Renal cortical epithelial cell (primary cell): ENCODE results near the gene UBE3C. TPM values are rescaled to one million over a fixed set of nuclear protein-coding genes. Genes with fewer than 3 reads are reported as not detected.
"Not testable (repeated sequence)": the region's sequence is repeated elsewhere in the genome, so short reads cannot be mapped to it uniquely, and the experiment has no call there.

Experiments used
- DNase-seq: peaks from one replicate; pipeline ENCODE4 v3.0.0-alpha.2; 2011; ENCODE audit warnings: low read depth
- total RNA-seq: library from RNA; depleted of rRNA; stranded (reverse); fragments of >200 nt; gene quantifications from 2 replicates; pipeline ENCODE4 v1.2.3, GENCODE V29; 2014

UBE3C gene
- total RNA-seq, 1 donor from 2014 or later, result 102 TPM

DNA sequence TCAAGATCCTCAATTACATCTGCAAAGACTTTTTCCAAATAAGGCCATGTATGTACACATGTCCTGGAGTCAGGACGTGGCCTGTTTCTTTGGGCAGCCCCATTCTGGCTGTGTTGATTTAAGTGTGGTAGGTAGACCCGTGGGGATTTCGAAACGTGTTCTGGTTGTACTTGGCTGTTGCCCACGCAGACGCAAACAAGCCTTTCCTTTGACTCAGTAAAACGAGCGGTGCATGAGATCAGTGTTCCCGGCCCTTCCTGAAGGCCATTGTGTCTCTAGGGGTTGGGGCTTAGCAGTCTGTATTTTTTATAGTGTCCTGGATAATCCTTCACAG is 133.2 kb downstream of the UBE3C start:
- peak; percentile 95 for DNase-seq

DNA sequence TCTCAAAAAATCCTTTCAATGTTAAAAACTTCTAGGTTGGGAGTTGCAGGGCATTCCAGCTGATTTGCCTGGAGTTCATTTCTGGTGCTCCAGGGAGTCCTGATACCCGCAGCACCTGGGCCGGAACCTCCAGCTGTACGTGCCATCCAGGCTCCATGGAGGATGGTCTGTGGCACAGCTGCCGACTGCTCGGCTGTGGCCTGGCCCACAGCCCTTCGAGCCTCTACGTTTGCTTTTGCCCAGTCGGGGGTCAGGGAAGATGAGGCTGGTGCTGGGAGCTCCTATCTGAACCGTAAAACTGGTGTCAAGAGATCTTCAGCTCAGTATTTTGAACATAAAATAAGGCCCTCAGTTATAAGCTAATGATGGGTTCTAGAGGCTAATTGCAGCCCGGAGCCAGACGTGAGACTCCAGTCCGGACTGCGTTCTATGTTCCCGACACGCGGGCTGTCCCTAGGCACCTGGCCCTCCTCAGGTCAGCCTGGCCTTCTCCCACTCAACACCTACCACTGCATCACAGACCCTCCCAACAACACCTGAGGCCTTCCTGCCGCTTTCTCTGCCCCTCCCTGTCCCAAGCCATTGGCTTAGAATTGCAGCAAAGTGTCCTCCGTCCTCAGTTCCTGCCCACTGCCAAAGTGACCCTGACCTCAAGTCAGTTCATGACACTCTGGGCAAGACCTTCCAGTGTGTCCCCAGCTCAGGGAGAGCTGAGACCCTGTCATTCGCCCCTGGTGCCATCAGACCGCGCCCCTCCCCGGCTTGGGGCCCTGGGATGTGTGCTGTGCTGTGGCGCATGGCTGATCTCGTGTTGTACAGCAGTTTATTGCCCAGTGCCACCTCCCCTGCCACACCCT is 133.9 kb downstream of the UBE3C start:
- DNase-seq, result no peak

DNA sequence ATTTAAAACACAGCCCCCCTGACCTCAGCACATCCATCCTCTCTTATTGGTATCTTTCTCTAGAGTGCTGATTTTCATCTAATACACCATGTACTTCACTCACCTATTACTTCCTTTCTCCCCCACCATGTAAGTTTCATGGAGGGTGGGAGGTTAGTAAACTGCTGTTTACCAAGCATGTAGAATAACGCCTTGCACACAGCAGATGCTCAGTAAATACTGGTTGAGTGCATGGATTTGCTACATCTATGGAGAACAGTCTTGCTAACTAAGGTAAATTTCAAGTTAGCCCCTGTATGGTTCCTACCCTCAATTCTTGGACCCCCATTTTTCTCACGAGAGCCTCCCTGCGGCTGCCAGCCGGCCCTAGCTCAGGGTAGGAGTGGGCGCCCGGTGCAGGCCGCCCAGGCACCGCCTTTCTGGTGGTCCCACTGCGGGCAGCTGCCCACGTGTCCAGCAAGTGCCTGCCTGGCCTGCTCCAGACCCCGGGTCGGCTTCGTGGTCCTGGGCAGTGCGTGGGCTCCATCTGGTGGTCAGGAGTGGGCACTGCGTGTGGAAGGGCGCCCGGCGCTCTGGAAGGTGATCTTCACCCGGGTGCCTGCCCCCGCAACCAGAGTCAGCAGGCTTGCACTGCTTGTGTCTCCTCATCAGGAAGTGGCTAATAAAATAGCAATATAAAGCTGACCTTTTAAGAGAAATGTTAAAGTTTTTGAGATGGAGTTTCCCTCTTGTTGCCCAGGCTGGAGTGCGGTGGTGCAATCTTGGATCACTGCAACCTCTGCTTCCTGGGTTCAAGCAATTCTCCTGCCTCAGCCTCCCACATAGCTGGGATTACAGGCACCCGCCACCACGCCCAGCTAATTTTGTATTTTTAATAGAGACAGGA is 134.7 kb downstream of the UBE3C start:
- peak; percentile 65 for DNase-seq

DNA sequence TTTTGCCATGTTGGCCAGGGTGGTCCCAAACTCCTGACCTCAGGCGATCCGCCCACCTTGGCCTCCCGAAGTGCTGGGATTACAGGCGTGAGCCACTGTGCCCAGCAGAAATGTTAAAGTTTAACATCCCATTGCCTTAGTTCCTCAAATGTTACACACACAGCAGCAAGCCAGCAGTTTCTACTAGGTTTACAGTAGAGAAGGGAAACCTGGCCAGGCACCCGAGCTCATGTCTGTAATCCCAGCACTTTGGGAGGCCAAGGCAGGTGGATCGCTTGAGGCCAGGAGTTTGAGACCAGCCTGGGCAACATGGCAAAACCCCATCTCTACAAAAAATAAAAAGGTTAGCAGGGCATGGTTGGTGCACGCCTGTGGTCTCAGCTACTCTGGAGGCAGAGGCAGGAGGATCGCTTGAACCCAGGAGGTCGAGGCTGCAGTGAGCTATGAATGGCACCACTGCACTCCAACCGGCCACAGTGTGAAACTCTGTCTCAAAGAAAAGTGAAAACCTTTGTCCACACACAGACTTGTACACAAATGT is 135.4 kb downstream of the UBE3C start:
- DNase-seq, result peak; percentile 14

DNA sequence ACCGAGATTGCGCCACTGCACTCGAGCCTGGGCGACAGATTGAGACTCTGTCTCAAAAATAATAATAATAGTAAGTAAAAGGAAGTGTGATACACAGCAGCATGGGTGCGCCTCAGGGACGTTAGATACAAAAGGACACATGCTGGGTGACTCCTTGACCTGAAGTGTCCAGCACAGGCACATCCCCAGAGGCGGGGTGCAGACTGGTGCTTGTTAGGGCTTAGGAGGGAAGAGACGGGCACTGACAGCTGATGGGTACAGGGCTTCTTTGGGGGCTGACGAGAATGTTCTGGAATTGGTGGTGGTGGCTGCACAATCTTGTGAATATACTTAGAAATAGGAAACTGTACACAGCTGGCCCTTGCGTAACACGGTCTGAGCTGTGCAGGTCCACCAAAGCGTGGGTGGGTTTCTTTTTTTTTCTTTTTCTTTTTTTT is 136.3 kb downstream of the UBE3C start:
- DNase-seq, result no peak

DNA sequence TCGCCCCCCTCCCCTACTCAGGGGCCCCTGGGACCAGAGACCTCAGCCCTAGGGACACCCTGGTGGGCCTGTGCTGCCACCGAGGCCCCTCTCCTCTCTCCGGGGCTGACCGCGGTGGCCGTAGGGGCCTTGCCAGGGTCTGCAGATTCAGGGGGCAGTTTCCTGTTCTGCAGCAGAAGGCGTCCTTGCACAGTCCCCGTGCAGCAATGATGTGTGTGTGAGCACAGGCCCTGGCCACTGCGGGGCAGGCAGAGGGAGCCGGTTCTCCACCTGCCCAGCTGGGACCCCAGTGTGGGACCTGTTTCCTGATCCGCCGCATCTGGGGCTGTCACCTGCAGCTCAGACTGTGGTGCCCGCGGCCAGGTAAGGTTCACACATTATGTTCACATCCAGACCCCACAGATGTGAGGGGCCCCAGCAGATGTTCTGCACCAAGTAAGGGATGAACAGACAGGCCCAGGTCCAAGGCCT is 137.4 kb downstream of the UBE3C start:
- no peak for DNase-seq

DNA sequence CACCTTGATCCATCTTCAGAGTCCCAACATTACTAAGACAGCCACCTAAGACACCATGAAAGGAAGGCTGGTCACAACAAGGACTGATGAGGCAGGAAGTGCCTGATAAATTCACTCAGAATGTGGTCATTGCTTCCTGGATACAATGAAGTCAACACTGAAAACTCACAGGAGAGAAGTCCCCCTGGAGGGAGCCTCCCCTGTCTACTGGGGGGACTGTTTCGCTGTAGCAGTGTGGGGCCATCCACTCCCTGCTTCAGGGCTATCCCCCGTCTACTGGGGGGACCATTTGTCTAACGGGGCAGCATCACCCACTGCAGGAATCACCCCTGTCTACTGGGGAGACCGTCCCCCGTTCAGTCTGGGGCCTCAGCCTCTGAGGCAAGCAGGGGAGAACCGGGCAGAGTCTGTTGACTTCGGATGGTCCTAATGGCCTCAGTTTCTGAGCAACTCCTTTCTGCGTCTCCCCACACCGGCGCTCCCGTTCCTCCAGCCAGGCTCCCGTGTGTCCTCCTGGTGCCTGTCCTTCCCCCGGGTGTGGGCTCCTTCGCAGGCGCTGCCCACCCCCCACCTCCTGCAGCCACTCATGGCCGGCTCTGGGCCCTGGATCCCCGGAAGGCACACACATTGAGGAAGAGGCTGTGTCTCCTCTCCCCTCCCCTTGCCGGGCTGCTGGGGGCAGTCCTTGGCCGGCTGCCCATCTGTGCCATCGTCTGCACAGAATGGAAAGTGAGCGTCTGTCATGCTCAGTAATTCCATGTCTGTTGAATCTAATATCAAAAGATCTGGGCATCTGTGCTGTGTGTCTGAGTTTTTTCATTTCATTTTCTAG is 138.2 kb downstream of the UBE3C start:
- DNase-seq, result peak; percentile 15

DNA sequence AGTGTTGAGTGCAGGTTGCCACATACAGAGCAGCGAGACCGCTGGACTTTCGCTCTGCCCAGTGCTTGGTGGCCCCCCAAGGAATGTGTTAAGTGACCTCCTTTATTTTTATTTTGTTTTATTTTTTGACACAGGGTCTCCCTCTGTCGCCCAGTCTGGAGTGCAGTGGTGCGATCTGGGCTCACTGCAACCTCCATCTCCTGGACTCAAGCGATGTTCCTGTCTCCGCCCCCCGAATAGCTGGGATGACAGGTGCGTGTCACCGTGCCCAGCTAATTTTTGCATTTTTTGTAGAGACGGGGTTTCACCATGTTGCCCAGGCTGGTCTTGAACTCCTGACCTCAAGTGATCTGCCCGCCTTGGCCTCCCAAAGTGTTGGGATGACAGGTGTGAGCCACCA is 138.8 kb downstream of the UBE3C start:
- not testable (repeated sequence) for DNase-seq

DNA sequence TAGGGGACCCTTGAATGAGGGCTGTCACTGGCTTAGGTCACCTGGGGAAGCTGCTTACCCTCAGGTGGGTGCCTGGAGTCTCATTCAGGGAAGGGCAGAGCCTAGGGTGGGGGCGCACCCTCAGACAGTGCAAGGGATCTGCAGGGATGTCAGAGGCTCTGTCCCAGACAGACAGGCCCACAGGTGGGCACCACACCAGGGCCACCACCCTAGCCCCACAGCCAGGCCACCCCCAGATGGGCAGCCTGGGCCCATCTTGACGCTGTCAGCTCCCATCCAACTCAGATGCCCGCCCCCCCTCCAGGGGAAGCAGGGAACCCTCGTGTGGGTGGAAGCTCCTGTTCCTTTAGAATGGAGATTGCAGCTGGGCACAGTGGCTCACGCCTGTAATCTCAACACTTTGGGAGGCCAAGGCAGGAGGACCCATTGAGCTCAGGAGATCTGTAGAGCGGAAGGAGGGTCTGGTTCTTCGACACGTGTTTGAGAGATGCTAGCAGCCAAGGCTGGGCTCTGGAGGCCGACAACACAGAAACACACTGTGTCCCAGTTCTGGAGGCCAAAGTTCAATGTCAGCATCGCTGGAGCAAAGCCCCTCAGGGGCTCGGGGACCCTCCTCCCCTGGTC is 139.6 kb downstream of the UBE3C start:
- DNase-seq, result no peak

DNA sequence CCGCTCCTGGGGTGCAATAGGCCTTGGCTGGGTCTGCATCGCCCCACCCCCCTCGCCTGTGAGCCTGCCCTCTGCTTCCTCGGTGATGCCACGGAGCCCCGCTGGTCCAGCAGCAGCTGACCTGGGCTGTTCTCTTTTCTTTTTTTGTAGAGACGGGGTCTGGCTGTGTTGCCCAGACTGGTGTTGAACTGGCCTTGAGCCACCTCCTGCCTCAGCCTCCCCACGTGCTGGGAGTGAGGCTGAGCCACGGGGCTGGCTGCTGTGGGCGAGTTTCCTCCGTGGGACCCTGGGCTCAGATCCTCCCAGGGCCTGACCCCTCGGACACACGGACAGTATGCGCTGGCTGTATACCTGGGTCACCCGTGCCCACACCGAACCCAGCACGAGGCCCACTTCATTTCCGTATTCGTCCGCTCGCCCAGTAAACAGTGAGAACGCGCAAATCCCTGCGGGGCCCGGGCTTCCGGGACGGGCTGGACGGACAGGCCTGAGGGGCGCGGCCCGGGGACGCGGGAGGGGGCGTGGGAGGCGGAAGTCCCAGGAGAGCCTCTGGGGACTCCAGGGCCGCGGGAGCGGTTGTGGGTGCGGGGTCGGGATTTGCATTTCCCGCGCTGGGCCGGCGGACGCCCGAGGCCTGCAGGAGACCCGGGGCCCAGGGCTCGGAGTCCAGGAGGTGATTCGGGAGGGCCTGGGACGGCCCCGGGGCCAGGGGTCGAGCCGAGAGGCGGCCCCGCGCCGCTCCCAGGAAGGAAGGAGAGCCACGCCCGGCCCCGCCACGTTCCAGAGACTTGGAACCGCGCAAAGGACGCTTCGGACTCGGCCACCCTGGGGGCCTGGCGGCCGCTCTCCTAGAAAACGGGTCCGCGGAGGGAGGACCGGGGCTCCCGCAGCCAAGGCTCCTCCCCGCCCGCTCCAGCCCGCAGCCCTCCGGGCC is 140.3 kb downstream of the UBE3C start:
- no peak for DNase-seq

DNA sequence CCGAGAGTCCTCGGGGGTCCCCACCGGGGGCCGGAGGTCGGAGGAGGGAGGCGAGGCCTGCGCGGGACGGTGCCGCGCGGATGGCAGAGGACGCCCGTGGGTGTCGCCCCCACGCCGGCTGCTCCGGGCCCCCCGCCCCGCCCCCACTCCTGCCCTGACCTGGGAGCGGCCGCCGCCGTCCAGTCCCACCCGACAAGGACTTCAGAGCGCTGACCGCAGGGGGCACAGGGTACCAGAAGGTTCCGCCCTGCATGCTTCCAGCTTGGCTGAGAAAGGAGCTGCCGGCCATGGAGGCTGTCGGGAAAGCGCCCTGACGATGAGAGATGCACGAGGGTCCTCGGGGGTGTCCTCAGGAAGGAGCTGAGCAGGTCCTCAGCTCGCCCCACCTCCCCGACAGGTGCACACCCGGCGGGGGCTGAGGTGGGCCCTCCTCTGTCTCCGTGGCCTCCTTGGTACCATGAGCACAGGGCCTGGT is 141.1 kb downstream of the UBE3C start:
- no peak for DNase-seq

DNA sequence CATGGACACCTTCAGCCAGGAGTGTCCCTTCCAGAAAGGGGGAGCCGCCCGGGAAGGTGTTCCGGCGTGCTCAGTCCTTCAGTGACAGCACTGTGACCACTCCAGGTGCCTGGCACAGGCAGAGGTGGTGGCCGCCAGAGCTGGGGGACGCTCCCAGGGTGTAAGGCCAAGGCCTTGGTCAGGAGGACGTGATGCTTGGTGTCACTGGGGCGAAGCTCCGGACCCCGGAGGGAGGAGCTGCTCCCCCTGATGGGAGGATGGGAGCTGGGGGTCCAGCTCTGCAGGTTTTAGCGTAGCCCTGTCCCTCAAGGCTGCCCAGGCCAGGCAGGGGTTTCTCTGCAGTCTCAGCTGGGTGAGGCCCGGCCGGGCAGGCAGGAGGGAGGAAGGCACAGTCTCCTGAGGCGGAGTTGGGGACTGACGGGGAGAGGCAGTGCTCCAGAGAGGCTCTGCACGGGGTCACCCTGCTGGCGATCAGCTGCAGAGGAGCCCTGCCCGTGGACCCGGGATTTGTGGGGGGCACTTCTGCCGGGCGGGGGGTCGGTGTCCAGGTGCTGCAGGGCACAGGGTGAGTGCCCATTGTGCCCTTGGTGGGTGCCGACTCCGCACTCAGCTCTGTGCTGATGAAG is 141.6 kb downstream of the UBE3C start:
- DNase-seq, result no peak

DNA sequence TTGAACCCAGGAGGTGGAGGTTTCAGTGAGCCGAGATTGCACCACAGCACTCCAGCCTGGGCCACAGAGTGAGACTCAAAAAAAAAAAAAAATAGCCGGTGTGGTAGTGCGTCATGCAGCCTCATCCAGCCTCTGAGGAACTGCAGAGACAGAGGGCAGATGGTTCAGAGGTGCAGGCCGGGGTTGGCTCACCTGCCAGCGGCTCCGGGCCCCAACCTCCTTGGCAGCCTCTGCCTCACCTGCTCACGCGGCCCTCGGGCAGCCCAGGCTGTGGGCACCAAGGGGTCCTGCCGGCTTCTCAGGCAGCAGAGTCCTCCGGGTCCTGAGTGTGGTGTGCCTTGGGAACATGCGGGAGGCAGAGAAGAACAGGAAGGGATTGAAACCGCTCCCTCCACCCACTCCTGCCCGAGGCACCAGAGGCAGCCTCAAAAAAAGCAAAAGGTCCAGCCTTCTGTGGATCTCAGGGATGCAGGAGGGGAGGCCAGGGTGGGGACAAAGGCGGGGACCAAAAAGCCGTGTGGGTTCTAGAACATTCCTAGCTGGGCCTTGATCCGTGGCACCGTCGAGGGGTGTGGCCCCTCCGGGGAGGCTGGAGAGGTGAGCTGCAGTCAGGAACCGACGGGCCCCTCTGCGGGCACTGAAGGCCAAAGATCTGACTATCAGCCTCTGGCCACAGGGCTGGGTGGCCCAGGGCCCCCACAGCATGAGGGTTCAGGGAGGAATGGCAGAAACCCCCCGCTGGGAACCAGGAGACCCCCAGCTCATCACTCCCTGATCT is 142.7 kb downstream of the UBE3C start:
- DNase-seq, result no peak

DNA sequence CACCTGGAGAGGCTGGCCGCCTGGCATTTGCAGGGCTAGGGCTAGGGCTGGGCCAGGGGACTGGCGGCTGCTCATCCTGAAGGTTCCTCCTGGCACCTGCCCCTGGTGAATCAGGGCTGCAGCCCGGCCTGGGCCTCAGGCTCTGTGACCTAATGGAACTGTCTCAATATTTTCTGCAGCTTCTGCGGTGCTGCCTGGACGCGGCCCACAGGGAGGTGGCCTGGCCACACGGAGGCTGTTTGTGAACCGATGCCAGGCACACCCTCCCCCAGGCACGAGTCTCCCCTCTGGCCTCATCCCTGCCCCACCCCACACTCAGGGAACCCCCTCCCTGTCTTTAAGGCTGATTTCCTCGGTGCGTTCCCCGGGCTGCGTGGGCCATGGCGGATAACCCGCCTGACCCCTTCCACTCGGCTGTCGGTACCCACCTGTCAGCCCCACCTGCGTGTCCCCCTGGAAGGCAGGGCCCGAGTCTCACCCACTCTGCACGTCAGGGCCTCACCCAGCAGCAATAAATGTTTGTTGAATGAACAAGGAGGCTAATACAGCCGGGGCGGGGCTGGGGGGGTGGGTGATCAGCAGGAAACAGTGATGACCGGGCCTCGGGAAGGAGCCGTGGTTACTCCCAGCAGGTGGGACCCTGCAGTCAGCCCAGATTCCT is 143.5 kb downstream of the UBE3C start:
- DNase-seq, result no peak

DNA sequence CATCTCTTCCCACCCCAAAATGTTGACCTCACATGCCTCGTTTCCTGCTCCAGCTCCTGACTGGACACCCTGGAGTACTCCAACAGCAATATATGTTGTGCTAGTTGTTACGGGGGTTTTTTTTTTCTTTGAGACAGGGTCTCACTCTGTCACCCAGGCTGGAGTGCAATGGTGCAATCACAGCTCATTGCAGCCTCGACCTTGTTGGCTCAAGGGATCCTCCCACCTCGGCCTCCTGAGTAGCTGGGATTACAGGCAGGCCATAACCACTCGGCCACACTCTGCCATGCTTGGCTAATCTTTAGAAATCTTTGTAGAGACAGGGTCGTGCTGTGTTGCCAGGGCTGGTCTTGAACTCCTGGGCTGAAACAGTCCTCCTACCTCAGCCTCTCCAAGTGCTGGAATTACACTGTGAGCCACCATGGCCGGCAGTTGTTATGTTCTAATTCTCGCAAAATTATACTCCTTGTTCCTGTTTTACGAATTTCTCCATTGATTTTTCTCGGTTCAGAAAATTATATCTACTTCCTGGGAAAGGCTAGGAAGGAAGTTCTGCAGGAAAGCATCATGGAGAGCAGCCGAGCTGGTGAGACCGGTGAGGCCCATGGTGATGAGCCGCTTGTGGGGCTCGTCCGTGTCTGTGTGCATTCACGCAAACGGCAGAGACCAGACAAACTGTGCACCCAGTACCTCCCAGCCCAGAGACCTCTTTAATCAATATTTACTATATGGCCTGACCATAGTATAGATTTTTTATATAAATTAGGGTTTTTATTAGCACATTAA is 145.7 kb downstream of the UBE3C start:
- no peak for DNase-seq

DNA sequence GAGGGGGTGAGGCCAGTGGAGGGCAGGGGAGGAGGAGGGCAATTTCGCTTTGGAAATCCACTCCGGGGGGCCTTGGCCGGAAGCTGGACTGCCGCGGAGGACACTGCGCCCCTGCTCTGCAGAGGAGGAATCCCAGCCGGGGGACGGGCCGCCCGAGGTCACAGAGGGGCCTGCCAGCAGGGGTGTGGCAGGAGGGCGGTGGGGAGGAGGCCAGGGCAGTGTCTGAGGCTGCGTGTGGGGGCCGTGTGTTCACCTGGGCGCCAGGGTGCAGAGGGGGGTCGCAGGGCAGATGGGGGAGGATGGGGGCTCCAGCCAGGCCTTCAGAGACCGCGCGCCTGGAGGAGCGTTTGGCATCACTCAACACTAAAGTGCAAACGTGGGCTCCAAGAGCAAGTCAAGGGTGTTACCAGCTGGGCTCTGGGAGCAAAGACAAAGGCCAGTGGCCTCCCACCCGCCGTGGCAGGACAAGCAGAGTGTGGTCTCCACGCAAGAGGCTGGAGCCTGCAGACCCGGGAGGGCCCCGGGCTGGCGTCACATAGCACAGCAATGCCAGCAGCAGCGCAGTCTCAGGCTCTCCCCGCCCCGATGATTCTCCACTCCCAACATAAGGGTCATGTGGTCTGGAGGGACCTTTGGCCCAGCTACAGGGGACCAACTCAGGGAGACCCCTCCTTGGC is 152.8 kb downstream of the UBE3C start:
- DNase-seq, result no peak

DNA sequence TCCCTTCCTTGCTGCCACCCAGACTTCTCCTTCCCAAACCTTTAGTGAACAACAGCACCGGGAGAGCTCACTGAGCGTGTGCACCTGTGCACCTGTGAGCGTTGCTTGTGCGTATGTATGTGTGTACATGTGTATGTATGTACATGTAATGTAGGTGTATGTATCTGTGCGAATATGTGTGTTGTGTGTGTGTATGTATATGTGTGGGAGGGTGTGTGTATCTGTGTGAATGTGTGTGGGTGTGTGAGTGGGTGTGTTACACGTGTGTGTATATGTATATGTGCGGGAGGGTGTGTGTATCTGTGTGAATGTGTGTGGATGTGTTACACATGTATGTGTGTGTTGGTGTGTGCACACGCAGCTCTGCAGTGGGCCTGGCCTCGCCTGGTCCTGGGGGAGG is 153.5 kb downstream of the UBE3C start:
- DNase-seq, result no peak
